Measurements from ENCODE around the gene LRP2.

Gene LRP2

DNA sequence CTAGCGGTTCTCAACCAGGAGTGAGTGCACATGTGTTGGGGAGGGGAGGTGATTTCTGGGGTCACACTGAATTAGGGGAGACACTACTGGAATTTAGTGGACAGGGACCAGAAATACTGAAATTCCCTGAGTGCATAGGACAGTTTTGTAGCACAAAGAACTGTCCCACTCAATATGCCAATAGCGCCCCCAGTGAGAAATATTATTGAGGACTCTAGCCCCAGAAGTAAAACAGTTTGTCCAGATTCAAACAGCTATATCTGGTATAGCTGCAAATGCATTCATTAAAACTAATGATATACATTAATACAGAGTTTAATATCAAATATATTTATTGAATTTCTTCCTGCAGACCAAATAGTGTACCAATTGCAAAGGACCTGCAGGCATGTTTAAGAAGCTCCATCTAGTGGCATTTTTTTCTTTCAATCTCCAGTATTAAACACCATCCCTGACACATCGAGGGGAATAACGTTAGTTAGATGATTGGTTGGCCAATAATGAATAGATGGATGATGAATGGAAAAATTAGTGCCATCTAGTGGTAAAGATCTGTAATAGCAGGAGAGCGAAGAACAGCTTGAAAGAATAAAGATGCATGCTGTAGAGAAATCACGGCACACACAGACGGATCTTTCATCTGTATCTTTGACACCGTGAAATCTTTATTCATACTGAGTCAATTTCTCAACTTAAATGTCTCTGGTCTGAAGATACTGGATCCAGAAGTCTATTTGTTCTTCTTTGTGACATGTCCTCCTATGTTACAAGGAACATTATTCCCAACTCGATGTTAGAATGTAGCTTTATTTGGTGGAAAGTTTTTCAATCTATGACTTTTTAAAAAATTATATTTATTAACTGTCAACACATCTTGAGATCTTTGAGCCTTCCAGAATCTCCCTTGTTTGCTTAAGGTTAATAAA lies 230.5 kb downstream of the LRP2 start:
- TF ChIP-seq, protein P1, sequence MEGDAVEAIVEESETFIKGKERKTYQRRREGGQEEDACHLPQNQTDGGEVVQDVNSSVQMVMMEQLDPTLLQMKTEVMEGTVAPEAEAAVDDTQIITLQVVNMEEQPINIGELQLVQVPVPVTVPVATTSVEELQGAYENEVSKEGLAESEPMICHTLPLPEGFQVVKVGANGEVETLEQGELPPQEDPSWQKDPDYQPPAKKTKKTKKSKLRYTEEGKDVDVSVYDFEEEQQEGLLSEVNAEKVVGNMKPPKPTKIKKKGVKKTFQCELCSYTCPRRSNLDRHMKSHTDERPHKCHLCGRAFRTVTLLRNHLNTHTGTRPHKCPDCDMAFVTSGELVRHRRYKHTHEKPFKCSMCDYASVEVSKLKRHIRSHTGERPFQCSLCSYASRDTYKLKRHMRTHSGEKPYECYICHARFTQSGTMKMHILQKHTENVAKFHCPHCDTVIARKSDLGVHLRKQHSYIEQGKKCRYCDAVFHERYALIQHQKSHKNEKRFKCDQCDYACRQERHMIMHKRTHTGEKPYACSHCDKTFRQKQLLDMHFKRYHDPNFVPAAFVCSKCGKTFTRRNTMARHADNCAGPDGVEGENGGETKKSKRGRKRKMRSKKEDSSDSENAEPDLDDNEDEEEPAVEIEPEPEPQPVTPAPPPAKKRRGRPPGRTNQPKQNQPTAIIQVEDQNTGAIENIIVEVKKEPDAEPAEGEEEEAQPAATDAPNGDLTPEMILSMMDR (IDR thresholded peaks at IDR 0.05; ENCODE audit: low read depth, low read length) = peak; percentile 61
- DNase-seq = no peak

GRCh38 chr2:169129703-169130243 lies 232.6 kb downstream of the LRP2 start:
- H3K4me3 ChIP-seq (ENCODE audit: low read depth, low read length) = no peak overlapping the region
- no peaks in the 10 kb centered on the region; the same call in 1 of the 2 replicates for H3K27me3 ChIP-seq
- no peaks in the 10 kb centered on the region for H3K9me3 ChIP-seq
- H3K36me3 ChIP-seq = no peaks in the 10 kb centered on the region
- DNase-seq = no peak
- TF ChIP-seq, protein P1 (IDR thresholded peaks at IDR 0.05; ENCODE audit: low read depth, low read length) = no peak
- H3K4me1 ChIP-seq = no peaks in the 10 kb centered on the region

More for the DNA sequence above, 230.5 kb downstream of the LRP2 start:
- Histone ChIP-seq H3K27me3 (no peaks in the 10 kb centered on the region), H3K4me3 (ENCODE audit: low read depth, low read length) (no peak overlapping the region), H3K4me1 (no peaks in the 10 kb centered on the region), H3K9me3 (no peaks in the 10 kb centered on the region), H3K36me3 (no peaks in the 10 kb centered on the region)

DNA sequence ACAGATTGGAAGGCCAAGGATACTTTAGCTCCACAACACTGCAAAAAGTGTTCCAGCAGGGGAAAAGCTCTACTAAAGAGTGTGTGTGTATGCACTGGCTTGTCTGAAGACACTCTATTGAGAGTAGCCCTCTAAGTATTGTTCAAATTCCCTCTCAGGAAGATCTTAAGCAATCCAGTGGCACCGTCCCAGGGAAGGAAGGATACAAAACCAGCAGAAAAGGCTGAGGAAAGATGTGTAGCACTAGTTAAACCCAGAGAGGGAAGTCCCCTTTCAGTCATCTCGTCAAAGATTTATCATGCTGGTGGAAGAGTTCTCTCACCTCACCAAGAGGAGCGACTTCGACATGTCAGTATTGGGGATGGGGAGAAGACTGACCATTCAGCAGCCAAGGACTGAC lies 242.5 kb downstream of the LRP2 start:
- no peak overlapping the region for H3K4me3 ChIP-seq (ENCODE audit: low read depth, low read length)
- no peaks in the 10 kb centered on the region for H3K27me3 ChIP-seq
- no peak for DNase-seq
- TF ChIP-seq, protein P1 (IDR thresholded peaks at IDR 0.05; ENCODE audit: low read depth, low read length) = no peak
- H3K4me1 ChIP-seq = no peaks in the 10 kb centered on the region
- no peaks in the 10 kb centered on the region for H3K36me3 ChIP-seq
- H3K9me3 ChIP-seq = no peaks in the 10 kb centered on the region

DNA sequence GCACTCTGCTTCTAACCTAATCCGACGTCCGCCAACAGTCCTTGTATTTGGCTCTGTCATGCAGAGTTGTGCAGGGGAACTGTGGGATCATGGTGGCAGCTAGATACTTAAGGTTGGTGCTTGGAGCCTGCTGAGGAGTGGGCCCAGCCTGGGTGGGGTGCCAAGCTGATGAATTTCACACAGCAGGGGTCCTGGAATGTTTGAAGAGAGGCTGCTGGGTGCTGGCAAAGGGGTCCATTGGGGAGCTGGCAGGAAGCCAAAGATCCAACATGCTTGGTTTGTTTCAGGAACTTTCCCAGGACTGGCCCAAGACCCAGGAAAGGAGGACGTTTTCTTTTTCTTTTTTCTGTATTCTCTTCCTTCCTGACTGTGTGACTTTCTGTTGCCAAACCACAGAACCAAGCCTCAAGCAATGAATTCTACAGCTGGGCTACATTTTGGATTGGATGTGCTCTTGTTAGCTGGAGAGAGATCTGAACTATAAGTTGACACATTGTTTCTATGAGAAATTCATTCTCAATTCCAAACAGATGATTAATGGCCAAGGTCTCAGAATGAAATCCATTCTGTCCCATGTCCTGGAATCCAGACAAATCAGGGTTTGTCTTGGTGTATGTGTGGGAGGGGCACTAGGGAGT lies 243.1 kb downstream of the LRP2 start:
- TF ChIP-seq, protein P1 (IDR thresholded peaks at IDR 0.05; ENCODE audit: low read depth, low read length) = no peak
- no peaks in the 10 kb centered on the region for H3K27me3 ChIP-seq
- H3K9me3 ChIP-seq = no peaks in the 10 kb centered on the region
- H3K4me1 ChIP-seq = no peaks in the 10 kb centered on the region
- no peak for DNase-seq
- H3K4me3 ChIP-seq (ENCODE audit: low read depth, low read length) = no peak overlapping the region
- no peaks in the 10 kb centered on the region for H3K36me3 ChIP-seq

DNA sequence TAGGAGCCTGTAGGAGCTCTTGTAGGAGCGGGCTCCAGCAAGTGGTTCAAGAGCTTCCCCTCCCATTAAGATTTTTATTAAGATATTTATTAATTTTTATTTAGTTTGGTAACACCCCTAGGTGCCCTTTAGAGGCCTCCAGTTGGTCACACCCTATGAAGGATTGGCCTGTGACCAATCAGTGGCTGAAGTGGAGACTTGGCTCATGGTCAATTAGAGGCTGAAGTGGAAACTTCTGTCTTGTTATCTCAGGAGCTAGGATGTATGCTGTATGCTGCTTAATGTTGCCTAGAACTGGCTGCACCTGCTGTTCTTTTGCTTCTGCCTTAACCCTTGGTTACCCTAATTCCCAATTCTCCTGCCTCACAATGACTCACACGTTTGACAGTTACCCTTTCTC lies 244.3 kb downstream of the LRP2 start:
- TF ChIP-seq, protein P1 (IDR thresholded peaks at IDR 0.05; ENCODE audit: low read depth, low read length) = no peak
- Histone ChIP-seq H3K27me3 (no peaks in the 10 kb centered on the region), H3K4me1 (no peaks in the 10 kb centered on the region), H3K4me3 (ENCODE audit: low read depth, low read length) (no peak overlapping the region), H3K36me3 (no peaks in the 10 kb centered on the region), H3K9me3 (no peaks in the 10 kb centered on the region)
- DNase-seq = no peak
